CD14-positive monocyte (primary cell): ENCODE results near the gene C20orf204. TPM values are rescaled to one million over a fixed set of nuclear protein-coding genes. Genes with fewer than 3 reads are reported as not detected.

Experiments
- DNase-seq, 3 donors: peaks; one replicate each; pipeline ENCODE4 v3.0.0-alpha.2; 2011 to 2022
- H2AFZ ChIP-seq: 2 replicates; pipeline ENCODE4 v1.6.0; 2012; ENCODE audit warnings: mild to moderate bottlenecking, low read depth, low read length, inconsistent platforms; ENCODE audit not compliant: insufficient read depth, poor library complexity, severe bottlenecking
- H3K27ac ChIP-seq, 2 donors: 1 replicate in 1 of 2; 2 replicates in 1 of 2; pipeline ENCODE4 v1.5.1; 2012 to 2013; ENCODE audit warnings: low read length in 2 of 2, control low read depth in 1 of 2, inconsistent platforms in 1 of 2, low read depth in 1 of 2, mild to moderate bottlenecking in 1 of 2
- H3K27me3 ChIP-seq, 2 donors: one replicate each; pipeline versions ENCODE4 v1.6.0 to v1.6.1; 2011 to 2013; ENCODE audit warnings: low read length in 2 of 2; ENCODE audit not compliant: control insufficient read depth in 2 of 2, insufficient read depth in 2 of 2
- H3K36me3 ChIP-seq, 2 donors: replicated peaks in 1 of 2; 1 replicate in 1 of 2; 2 replicates in 1 of 2; pipeline versions ENCODE4 v1.5.1 to v1.6.1; 2012 to 2013; ENCODE audit warnings: low read length in 2 of 2, control low read depth in 1 of 2, inconsistent platforms in 1 of 2, mild to moderate bottlenecking in 1 of 2; ENCODE audit not compliant: insufficient read depth in 2 of 2, control insufficient read depth in 1 of 2
- H3K4me1 ChIP-seq, 2 donors: 1 replicate in 1 of 2; 2 replicates in 1 of 2; pipeline versions ENCODE4 v1.5.1 to v1.6.1; 2012 to 2013; ENCODE audit warnings: low read length in 2 of 2, control low read depth in 1 of 2, inconsistent platforms in 1 of 2, mild to moderate bottlenecking in 1 of 2, moderate library complexity in 1 of 2; ENCODE audit not compliant: insufficient read depth in 2 of 2, control insufficient read depth in 1 of 2
- H3K4me2 ChIP-seq: replicated peaks from 2 replicates; pipeline ENCODE3; 2012; ENCODE audit warnings: low read length, moderate library complexity, mild to moderate bottlenecking; ENCODE audit not compliant: poor library complexity, severe bottlenecking; ENCODE audit errors: extremely low read depth
- H3K4me3 ChIP-seq, 3 experiments: fragments of 200-600 bp in 1 of 3; sonication (generic) in 1 of 3; replicated peaks in 1 of 3; 1 replicate in 2 of 3; 2 replicates in 1 of 3; pipeline ENCODE4 v1.5.1; 2011 to 2013; ENCODE audit warnings: low read length in 3 of 3, mild to moderate bottlenecking in 3 of 3, control low read depth in 2 of 3, low read depth in 2 of 3, inconsistent platforms in 1 of 3, moderate library complexity in 1 of 3
- H3K79me2 ChIP-seq: 2 replicates; pipeline ENCODE4 v1.6.0; 2012; ENCODE audit warnings: mild to moderate bottlenecking, control low read depth, inconsistent platforms, low read length, moderate library complexity; ENCODE audit not compliant: insufficient read depth
- H3K9ac ChIP-seq: 2 replicates; pipeline ENCODE4 v1.6.0; 2017; ENCODE audit warnings: low read length, mild to moderate bottlenecking; ENCODE audit not compliant: insufficient read depth, poor library complexity, severe bottlenecking
- H3K9me3 ChIP-seq, 2 donors: replicated peaks in 1 of 2; 1 replicate in 1 of 2; 2 replicates in 1 of 2; pipeline versions ENCODE4 v1.5.1 to v1.6.1; 2012 to 2013; ENCODE audit warnings: low read length in 2 of 2, control low read depth in 1 of 2; ENCODE audit not compliant: control insufficient read depth in 1 of 2, insufficient read depth in 1 of 2
- H4K20me1 ChIP-seq: 2 replicates; pipeline ENCODE4 v1.6.0; 2012; ENCODE audit warnings: mild to moderate bottlenecking, low read length, control low read depth, moderate library complexity; ENCODE audit not compliant: insufficient read depth
- H3K27ac Mint-ChIP-seq, 7 donors: one replicate each; pipeline ENCODE4 v1.8.0; 2020; ENCODE audit warnings: mild to moderate bottlenecking in 7 of 7, mixed read lengths in 7 of 7, moderate library complexity in 6 of 7, inconsistent platforms in 2 of 7
- H3K27me3 Mint-ChIP-seq, 3 donors: one replicate each; pipeline ENCODE4 v1.8.0; 2021 to 2022; ENCODE audit warnings: low read depth in 3 of 3, mild to moderate bottlenecking in 3 of 3, mixed read lengths in 3 of 3, moderate library complexity in 3 of 3, inconsistent platforms in 1 of 3
- H3K36me3 Mint-ChIP-seq, 2 donors: one replicate each; pipeline ENCODE4 v1.8.0; 2020; ENCODE audit warnings: mixed read lengths in 2 of 2, inconsistent platforms in 1 of 2, mild to moderate bottlenecking in 1 of 2
- H3K4me1 Mint-ChIP-seq: one replicate; pipeline ENCODE4 v1.8.0; 2020; ENCODE audit warnings: mild to moderate bottlenecking, mixed read lengths
- H3K4me3 Mint-ChIP-seq, 2 donors: one replicate each; pipeline ENCODE4 v1.8.0; 2020; ENCODE audit warnings: mild to moderate bottlenecking in 2 of 2, mixed read lengths in 2 of 2, moderate library complexity in 1 of 2
- H3K9me3 Mint-ChIP-seq, 7 donors: one replicate each; pipeline ENCODE4 v1.8.0; 2020 to 2022; ENCODE audit warnings: mixed read lengths in 7 of 7, mild to moderate bottlenecking in 6 of 7, moderate library complexity in 6 of 7, inconsistent platforms in 2 of 7
- WGBS: methylation state at CpG from one replicate; pipeline ENCODE4 v1.1.5; 2013; ENCODE audit warnings: missing lambda C conversion rate; ENCODE audit not compliant: insufficient coverage; 5-methylcytosine and 5-hydroxymethylcytosine counted together
- intact Hi-C, 2 donors: fragments of 100-400 bp; cut with micrococcal nuclease; formaldehyde crosslinking; loops; one replicate each; pipeline versions ENCODE4 v1.15.0 to v1.15.1; 2023
- polyA plus RNA-seq, 3 donors: library from polyadenylated mRNA; depleted of rRNA in 1 of 3; unstranded in 2 of 3; stranded (reverse) in 1 of 3; fragments of 300-500 nt in 2 of 3; fragments of >200 nt in 1 of 3; fragmentation: Illumina TruSeq in 2 of 3; gene quantifications; 1 replicate in 2 of 3; 2 replicates in 1 of 3; pipeline ENCODE4 v1.2.3, GENCODE V29; 2012 to 2021
- TF ChIP-seq, protein P1 (sequence below): fragments of 200-600 bp; IDR thresholded peaks from one replicate; pipeline ENCODE4 v1.8.0; 2022; ENCODE audit warnings: antibody characterized with exemption, mild to moderate bottlenecking

Gene C20orf204
- polyA plus RNA-seq, 3 donors: 0.20 TPM; not detected in 2

- Histone ChIP-seq H3K27me3 (no peaks in the 10 kb centered on the region), H3K4me1 (peaks cover 32 to 53% of the 10 kb centered on the region in 2 donors), H4K20me1 (peaks cover 5% of the 10 kb centered on the region), H3K4me2 (peak within 1 kb of the TSS; percentile 92), H3K9me3 (no peaks in the 10 kb centered on the region), H3K79me2 (peaks cover 4% of the 10 kb centered on the region), H3K27ac (peak within 1 kb of the TSS in 1 of 2 donors; percentile 67), H3K9ac (peak within 1 kb of the TSS; percentile 68), H3K4me3 (peak within 1 kb of the TSS; percentile 65 to 82 (median 68)), H2AFZ (peak within 1 kb of the TSS; percentile 91), H3K36me3 (no peaks in the 10 kb centered on the region)
- DNase-seq: peak; percentile 87 to 90 (median 89)
- 7% methylated on average over 77 of the region's 85 CpGs for WGBS
- TF ChIP-seq, protein P1, sequence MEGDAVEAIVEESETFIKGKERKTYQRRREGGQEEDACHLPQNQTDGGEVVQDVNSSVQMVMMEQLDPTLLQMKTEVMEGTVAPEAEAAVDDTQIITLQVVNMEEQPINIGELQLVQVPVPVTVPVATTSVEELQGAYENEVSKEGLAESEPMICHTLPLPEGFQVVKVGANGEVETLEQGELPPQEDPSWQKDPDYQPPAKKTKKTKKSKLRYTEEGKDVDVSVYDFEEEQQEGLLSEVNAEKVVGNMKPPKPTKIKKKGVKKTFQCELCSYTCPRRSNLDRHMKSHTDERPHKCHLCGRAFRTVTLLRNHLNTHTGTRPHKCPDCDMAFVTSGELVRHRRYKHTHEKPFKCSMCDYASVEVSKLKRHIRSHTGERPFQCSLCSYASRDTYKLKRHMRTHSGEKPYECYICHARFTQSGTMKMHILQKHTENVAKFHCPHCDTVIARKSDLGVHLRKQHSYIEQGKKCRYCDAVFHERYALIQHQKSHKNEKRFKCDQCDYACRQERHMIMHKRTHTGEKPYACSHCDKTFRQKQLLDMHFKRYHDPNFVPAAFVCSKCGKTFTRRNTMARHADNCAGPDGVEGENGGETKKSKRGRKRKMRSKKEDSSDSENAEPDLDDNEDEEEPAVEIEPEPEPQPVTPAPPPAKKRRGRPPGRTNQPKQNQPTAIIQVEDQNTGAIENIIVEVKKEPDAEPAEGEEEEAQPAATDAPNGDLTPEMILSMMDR: no peak
- no peaks in the 10 kb centered on the region for H3K9me3 Mint-ChIP-seq
- peak within 1 kb of the TSS in 5 of 7 donors; percentile 18 to 81 (median 50) for H3K27ac Mint-ChIP-seq
- H3K27me3 Mint-ChIP-seq: peaks cover 2 to 29% (median 20%) of the 10 kb centered on the region in 3 donors
- peaks cover 42% of the 10 kb centered on the region for H3K4me1 Mint-ChIP-seq
- H3K4me3 Mint-ChIP-seq: peak within 1 kb of the TSS; percentile 82 to 87
- intact Hi-C loops: loop anchor here (1.0 to 10.0 kb wide), 6 partner anchors 16 to 538 kb away; partner anchors contain the start of genes PRPF6 (in 2 of the 2), RGS19 (in 2 of the 2), PPDPF (in 1 of the 2) and UCKL1 (in 1 of the 2)
- H3K36me3 Mint-ChIP-seq: no peaks in the 10 kb centered on the region
Measured at GRCh38 chr20:64062596-64063388, 26.8 kb downstream of the C20orf204 start, which contains the start of gene TCEA2. TCEA2 (plus strand) TSS chr20:64063198; CDS start chr20:64063313, 115 bp downstream.

GRCh38 chr20:64063389-64064144 is 27.6 kb downstream of the C20orf204 start:
- H2AFZ ChIP-seq: peak overlapping the region; percentile 91

More at GRCh38 chr20:64063389-64064144, 27.6 kb downstream of the C20orf204 start:
- Histone ChIP-seq H3K9ac (peak overlapping the region; percentile 68), H3K36me3 (no peaks in the 10 kb centered on the region), H4K20me1 (peaks cover 12% of the 10 kb centered on the region), H3K9me3 (no peaks in the 10 kb centered on the region), H3K4me2 (peak overlapping the region; percentile 92), H3K27ac (peak overlapping the region in 1 of 2 donors; percentile 22), H3K27me3 (no peaks in the 10 kb centered on the region), H3K79me2 (peaks cover 4% of the 10 kb centered on the region), H3K4me3 (peak overlapping the region; percentile 65 to 82 (median 68)), H3K4me1 (peaks cover 32 to 52% of the 10 kb centered on the region in 2 donors)
- Mint-ChIP-seq H3K4me1 (peaks cover 44% of the 10 kb centered on the region), H3K36me3 (no peaks in the 10 kb centered on the region), H3K27me3 (peaks cover 2 to 27% (median 20%) of the 10 kb centered on the region in 3 donors), H3K4me3 (peak overlapping the region; percentile 82 to 87), H3K9me3 (peaks cover 0 to 2% (median 0%) of the 10 kb centered on the region in 7 donors), H3K27ac (peak overlapping the region in 5 of 7 donors; percentile 18 to 81 (median 50))
- no peak for DNase-seq
- intact Hi-C loops: loop anchor here (1.0 to 10.0 kb wide), 6 partner anchors 15 to 539 kb away; partner anchors contain the start of genes PRPF6 (in 2 of the 2), RGS19 (in 2 of the 2), PPDPF (in 1 of the 2) and UCKL1 (in 1 of the 2)
- WGBS: under 1% methylated on average over 50 of the region's 51 CpGs
- TF ChIP-seq, protein P1: no peak
